Measurements from ENCODE around the gene NPVF.

NPVF gene

DNA sequence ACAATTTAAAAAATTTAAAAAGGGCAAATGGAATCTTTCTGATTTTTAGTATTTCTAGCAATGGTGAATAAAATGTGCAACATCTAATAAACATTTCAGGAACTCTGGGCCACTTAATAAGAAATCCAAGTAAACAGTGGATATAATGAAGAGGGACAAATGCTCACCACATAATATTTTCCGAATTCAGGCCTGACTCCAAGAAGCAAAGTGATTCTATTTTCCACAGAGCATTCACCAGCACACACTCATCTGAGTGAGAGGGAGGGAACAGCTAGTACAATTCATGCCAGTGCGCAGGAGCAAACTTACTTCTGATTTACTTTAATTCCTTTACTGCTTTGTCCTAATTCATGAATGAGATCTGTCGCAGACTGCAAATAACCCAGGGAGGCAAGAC is 10.1 kb downstream of the NPVF start:
- no peak overlapping the region for H3K27ac ChIP-seq (ENCODE audit: low read depth, low read length)

DNA sequence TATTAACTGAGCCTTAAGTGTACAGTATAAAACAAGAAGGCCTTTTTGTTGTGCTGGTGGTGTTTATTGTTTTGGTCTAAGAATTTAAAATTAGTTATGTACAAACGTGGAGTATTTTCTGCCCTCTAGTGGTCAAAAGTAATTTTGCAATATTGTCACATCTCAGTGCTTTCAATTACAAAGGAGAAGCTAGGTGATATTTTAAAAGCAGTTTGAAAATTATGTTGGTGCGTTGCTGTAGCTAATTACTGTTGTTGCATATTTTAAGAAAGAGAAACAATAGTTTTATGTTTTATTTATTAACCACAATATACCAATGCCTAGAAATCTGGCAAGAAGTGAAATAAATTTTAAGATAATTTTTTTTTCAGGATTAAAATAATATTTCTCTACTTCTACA is 11.4 kb downstream of the NPVF start:
- H3K27me3 ChIP-seq (ENCODE audit: control insufficient read depth, insufficient read depth, low read length), result peaks cover 2% of the 10 kb centered on the region
- no peak overlapping the region for H3K4me3 ChIP-seq (ENCODE audit: low read length)
- H3K4me1 ChIP-seq (ENCODE audit: control insufficient read depth, insufficient read depth, low read length), result no peaks in the 10 kb centered on the region
- no peak overlapping the region for H3K9ac ChIP-seq (ENCODE audit: low read length)
- H3K27ac ChIP-seq (ENCODE audit: low read depth, low read length), result no peak overlapping the region
- no peaks in the 10 kb centered on the region for H3K36me3 ChIP-seq (ENCODE audit: control insufficient read depth, insufficient read depth, low read length)

More for the DNA sequence above, 10.1 kb downstream of the NPVF start:
- no peaks in the 10 kb centered on the region for H3K36me3 ChIP-seq (ENCODE audit: control insufficient read depth, insufficient read depth, low read length)
- no peak overlapping the region for H3K4me3 ChIP-seq (ENCODE audit: low read length)
- H3K4me1 ChIP-seq (ENCODE audit: control insufficient read depth, insufficient read depth, low read length), result no peaks in the 10 kb centered on the region
- H3K9ac ChIP-seq (ENCODE audit: low read length), result no peak overlapping the region
- peaks cover 2% of the 10 kb centered on the region for H3K27me3 ChIP-seq (ENCODE audit: control insufficient read depth, insufficient read depth, low read length)

DNA sequence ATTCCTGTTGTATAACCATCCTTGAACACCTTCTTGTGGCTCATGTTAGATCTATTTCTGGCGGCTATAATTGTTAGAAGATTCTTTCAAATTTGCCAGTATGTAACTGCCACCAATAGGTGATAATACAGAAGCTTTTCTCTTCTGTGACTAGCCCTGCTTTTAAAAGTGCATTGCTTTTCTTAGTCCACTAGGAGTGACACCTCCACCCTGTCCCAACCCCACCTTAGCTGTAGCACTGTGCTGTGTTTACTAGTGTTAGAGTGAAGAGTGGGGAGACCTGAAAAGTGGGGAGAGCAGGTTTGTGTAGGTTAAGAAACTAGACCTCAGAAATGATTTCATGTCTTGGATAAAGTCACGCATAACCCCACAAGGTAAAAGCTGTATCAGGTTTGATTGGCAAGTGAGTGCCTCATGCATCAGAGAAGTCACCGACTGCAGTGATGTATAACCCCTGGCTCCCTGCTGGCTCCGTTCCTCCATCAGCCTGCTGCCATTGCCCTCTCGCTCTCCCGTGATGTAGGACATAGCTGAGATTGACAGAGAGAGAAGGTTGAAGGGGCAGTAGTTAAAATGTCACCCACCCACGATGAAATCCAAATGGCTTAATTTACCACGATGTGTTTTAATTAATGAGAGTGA is 12.5 kb downstream of the NPVF start:
- peaks cover 2% of the 10 kb centered on the region for H3K27me3 ChIP-seq (ENCODE audit: control insufficient read depth, insufficient read depth, low read length)
- H3K9ac ChIP-seq (ENCODE audit: low read length), result no peak overlapping the region
- no peak overlapping the region for H3K27ac ChIP-seq (ENCODE audit: low read depth, low read length)
- no peak overlapping the region for H3K4me3 ChIP-seq (ENCODE audit: low read length)
- no peaks in the 10 kb centered on the region for H3K36me3 ChIP-seq (ENCODE audit: control insufficient read depth, insufficient read depth, low read length)
- H3K4me1 ChIP-seq (ENCODE audit: control insufficient read depth, insufficient read depth, low read length), result no peaks in the 10 kb centered on the region

DNA sequence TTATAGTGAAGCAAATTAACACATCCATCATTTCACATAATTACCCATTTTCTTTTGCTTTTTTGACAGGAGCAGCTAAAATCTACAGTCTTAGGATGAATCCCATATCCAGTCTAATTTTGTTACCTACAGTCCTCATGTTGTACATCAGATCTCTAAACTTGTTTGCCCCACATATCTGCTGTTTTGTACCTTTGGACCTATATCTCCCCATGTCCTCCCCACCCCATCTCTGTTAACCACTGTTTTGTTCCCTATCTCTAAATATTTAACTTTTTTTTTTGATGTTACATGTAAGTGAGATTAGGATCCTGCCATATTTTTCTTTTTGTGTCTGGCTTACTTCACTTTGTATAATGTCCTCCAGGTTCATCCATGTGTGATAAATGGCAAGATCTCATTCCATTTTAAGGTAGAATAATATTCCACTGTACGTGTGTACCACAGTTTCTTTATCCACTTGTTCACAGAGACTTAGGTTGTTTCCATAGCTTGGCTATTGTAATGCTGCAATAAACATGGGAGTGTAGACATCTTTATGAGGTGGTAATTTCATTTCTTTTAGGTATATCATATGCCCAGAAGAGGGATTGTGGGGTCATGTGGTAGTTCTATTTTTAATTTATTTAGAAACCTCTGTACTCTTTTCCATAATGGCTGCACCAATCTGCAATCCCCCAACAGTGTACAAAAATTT is 19.6 kb downstream of the NPVF start:
- no peaks in the 10 kb centered on the region for H3K4me1 ChIP-seq (ENCODE audit: control insufficient read depth, insufficient read depth, low read length)
- H3K4me3 ChIP-seq (ENCODE audit: low read length), result no peak overlapping the region
- no peak overlapping the region for H3K9ac ChIP-seq (ENCODE audit: low read length)
- no peaks in the 10 kb centered on the region for H3K36me3 ChIP-seq (ENCODE audit: control insufficient read depth, insufficient read depth, low read length)
- no peak overlapping the region for H3K27ac ChIP-seq (ENCODE audit: low read depth, low read length)
- H3K27me3 ChIP-seq (ENCODE audit: control insufficient read depth, insufficient read depth, low read length), result no peaks in the 10 kb centered on the region

DNA sequence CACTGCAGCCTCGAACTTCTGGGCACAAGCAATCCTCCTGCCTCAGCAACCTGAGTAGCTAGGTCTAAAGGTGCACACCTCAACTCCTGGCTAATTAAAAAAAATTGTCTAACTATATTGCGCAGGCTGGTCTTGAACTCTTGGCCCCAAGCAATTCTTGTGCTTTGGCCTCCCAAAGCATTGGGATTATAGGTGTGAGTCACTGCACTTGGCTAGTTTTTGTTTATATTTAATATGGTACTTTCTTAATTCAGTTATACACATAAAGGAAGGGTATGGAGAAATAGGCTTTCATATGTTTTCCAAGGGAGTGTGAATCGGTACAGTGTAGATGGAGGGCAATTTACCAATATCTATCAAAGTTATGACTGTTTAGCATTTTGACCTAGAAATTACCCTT is 20.4 kb downstream of the NPVF start:
- Histone ChIP-seq H3K27ac (ENCODE audit: low read depth, low read length) (no peak overlapping the region), H3K4me1 (ENCODE audit: control insufficient read depth, insufficient read depth, low read length) (no peaks in the 10 kb centered on the region), H3K36me3 (ENCODE audit: control insufficient read depth, insufficient read depth, low read length) (no peaks in the 10 kb centered on the region), H3K27me3 (ENCODE audit: control insufficient read depth, insufficient read depth, low read length) (no peaks in the 10 kb centered on the region), H3K9ac (ENCODE audit: low read length) (no peak overlapping the region), H3K4me3 (ENCODE audit: low read length) (no peak overlapping the region)

DNA sequence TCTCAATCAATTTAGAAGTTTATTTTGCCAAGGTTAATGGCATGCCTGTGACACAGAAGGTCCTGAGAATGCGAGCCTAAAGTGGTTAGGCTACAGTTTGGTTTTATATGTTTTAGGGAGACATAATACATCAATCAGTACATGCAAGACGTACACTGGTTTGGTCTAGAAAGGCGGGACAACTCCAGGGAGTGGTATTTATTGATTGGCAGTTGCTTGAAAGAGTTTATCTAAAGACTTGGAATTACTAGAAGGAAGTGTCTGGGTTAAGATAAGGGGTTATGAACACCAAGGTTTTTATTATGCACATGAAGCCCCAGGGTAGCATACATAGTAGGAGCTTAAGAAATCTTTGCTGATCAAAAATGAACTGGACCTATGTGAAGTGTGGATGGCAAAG is 21.5 kb downstream of the NPVF start:
- H3K36me3 ChIP-seq (ENCODE audit: control insufficient read depth, insufficient read depth, low read length), result no peaks in the 10 kb centered on the region
- no peak overlapping the region for H3K9ac ChIP-seq (ENCODE audit: low read length)
- no peak overlapping the region for H3K27ac ChIP-seq (ENCODE audit: low read depth, low read length)
- H3K27me3 ChIP-seq (ENCODE audit: control insufficient read depth, insufficient read depth, low read length), result no peaks in the 10 kb centered on the region
- no peak overlapping the region for H3K4me3 ChIP-seq (ENCODE audit: low read length)
- H3K4me1 ChIP-seq (ENCODE audit: control insufficient read depth, insufficient read depth, low read length), result no peaks in the 10 kb centered on the region

DNA sequence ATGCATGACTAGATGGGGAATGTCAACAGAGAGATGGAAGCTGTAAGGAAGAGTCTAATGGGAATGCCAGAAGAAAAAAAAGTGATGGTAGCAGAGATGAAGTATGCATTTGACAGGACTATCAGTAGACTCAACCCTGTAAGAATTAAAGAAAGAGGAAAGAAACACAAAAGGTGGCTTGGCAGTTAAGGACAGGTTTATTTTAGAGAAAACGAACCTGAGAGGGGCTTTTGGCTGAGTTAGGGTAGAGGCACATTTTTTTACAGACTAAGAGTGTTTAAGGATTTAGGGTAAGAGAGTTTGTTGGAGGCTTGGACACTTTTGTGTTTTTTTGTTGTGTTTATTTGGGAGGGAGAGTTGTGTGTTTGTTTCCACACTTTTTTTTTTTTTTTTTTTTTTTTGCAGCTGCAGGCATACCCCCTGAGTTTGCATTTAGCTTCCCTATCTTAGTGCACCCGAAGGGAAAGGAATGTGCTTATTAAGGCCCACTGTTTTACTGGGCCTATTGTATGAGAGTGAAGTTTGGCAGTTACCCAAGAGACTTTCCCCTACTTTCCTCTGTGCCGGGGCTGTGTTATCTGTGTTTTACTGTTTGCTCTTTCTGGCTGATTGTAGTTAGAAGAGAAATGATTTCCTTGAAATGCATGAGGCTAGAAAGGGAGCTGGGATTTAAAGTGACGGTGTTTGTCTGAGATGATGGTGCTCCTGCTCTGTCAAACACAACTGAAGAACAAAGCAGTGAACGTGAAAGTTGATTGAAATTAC is 32.0 kb downstream of the NPVF start:
- Histone ChIP-seq H3K27ac (ENCODE audit: low read depth, low read length) (no peak overlapping the region), H3K27me3 (ENCODE audit: control insufficient read depth, insufficient read depth, low read length) (no peaks in the 10 kb centered on the region), H3K4me3 (ENCODE audit: low read length) (no peak overlapping the region), H3K4me1 (ENCODE audit: control insufficient read depth, insufficient read depth, low read length) (no peaks in the 10 kb centered on the region), H3K36me3 (ENCODE audit: control insufficient read depth, insufficient read depth, low read length) (no peaks in the 10 kb centered on the region), H3K9ac (ENCODE audit: low read length) (no peak overlapping the region)

DNA sequence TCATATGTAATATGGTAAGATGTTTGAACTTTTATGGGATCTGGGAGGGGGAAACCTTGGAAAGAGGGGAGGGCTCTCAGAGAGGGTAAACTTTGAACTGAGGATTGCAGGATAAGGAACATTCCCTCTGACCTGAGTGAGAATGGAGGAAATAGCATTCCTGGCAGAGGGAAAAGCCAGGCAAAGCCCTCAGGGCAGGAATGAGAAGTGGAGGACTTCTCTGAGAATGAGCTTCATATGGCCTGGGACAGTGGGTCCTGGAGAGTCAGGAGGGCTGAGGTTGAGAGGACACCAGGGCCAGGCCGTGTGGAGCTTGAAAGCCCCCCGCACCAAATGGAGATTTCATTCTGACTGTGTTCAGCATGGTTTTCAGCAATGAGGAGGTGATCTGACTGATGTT is 34.2 kb downstream of the NPVF start:
- H3K27ac ChIP-seq (ENCODE audit: low read depth, low read length), result no peak overlapping the region
- H3K36me3 ChIP-seq (ENCODE audit: control insufficient read depth, insufficient read depth, low read length), result no peaks in the 10 kb centered on the region
- no peaks in the 10 kb centered on the region for H3K27me3 ChIP-seq (ENCODE audit: control insufficient read depth, insufficient read depth, low read length)
- no peak overlapping the region for H3K4me3 ChIP-seq (ENCODE audit: low read length)
- H3K4me1 ChIP-seq (ENCODE audit: control insufficient read depth, insufficient read depth, low read length), result no peaks in the 10 kb centered on the region
- no peak overlapping the region for H3K9ac ChIP-seq (ENCODE audit: low read length)

DNA sequence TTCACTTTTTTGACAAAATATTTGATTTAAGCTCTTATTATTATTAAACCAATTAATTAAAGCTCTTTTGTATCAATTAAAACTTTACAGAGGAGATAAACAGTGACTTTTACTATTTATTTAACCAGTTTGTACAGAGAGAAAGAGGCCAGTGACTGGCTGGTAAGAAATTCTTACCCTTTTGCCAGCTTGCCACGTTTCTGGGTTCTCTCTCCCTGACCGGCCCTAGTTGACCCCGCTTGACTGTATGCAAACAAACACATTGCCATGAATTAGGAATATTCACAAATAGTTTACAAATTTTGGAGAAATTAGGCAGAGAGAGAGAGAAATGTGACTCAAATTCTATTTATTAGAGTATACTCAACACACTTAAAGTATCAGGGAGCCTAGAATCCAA is 36.2 kb downstream of the NPVF start:
- Histone ChIP-seq H3K27ac (ENCODE audit: low read depth, low read length) (no peak overlapping the region), H3K27me3 (ENCODE audit: control insufficient read depth, insufficient read depth, low read length) (no peaks in the 10 kb centered on the region), H3K4me3 (ENCODE audit: low read length) (no peak overlapping the region), H3K36me3 (ENCODE audit: control insufficient read depth, insufficient read depth, low read length) (no peaks in the 10 kb centered on the region), H3K4me1 (ENCODE audit: control insufficient read depth, insufficient read depth, low read length) (no peaks in the 10 kb centered on the region), H3K9ac (ENCODE audit: low read length) (no peak overlapping the region)

DNA sequence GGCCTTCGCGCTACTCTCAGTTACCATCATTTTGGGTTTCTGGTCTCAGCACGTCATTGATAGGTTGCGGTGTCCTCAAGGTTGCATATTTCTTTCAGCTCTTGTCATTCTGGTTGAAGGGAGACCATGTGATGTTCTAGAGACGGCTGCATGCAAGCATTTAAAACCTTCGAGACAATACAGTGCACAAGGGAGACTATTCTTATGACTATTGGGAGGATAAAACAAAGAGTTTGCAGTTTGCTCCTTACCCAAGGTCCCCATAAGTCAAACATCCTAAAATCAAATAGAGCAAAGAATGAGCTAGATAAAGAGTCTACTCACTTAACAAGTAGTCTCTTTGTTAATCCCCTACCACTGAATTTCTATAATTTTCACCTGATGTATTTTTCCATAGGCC is 39.1 kb downstream of the NPVF start:
- no peaks in the 10 kb centered on the region for H3K36me3 ChIP-seq (ENCODE audit: control insufficient read depth, insufficient read depth, low read length)
- no peak overlapping the region for H3K9ac ChIP-seq (ENCODE audit: low read length)
- no peak overlapping the region for H3K4me3 ChIP-seq (ENCODE audit: low read length)
- no peak overlapping the region for H3K27ac ChIP-seq (ENCODE audit: low read depth, low read length)
- no peaks in the 10 kb centered on the region for H3K4me1 ChIP-seq (ENCODE audit: control insufficient read depth, insufficient read depth, low read length)
- H3K27me3 ChIP-seq (ENCODE audit: control insufficient read depth, insufficient read depth, low read length), result no peaks in the 10 kb centered on the region

DNA sequence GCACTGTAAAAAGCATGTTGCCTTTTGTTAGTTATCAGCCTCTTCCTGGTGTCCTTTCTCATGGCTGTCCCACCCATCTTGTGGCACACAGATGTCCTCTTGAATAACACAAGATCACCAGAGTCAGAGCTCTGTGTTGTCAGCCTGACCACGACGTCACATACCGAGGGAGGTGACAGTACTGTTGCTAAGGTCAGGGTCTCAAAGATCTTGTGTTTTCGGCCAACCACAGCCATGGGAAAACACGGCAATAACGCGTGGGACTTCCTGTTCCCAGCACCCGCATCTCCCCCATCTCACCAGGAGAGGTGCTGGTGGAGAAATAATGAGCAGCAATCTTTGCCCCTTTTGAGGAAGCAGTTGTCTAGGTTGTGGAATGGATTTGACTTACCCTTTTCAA is 40.4 kb downstream of the NPVF start:
- Histone ChIP-seq H3K27ac (ENCODE audit: low read depth, low read length) (no peak overlapping the region), H3K9ac (ENCODE audit: low read length) (no peak overlapping the region), H3K27me3 (ENCODE audit: control insufficient read depth, insufficient read depth, low read length) (no peaks in the 10 kb centered on the region), H3K4me3 (ENCODE audit: low read length) (no peak overlapping the region), H3K36me3 (ENCODE audit: control insufficient read depth, insufficient read depth, low read length) (no peaks in the 10 kb centered on the region), H3K4me1 (ENCODE audit: control insufficient read depth, insufficient read depth, low read length) (no peaks in the 10 kb centered on the region)

DNA sequence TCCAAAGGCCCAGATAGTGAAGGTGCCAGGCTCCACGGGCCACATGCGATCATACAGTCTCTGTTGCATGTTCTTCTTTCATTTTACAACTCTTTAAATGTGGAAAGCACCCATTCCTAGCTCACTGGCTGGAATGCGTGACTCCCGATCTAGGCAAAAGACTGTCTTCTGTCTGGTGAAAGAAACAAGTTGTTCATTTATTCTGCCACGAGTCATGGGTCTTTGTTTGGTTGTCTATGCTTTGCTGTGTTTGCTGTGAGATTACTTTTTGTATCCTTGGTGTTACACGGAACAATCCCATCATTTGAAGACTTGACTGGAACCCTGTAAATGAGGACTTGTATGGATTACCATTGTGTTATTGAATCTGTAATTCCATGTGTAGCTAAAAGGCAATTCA is 41.9 kb downstream of the NPVF start:
- H3K27me3 ChIP-seq (ENCODE audit: control insufficient read depth, insufficient read depth, low read length), result no peaks in the 10 kb centered on the region
- H3K36me3 ChIP-seq (ENCODE audit: control insufficient read depth, insufficient read depth, low read length), result no peaks in the 10 kb centered on the region
- no peaks in the 10 kb centered on the region for H3K4me1 ChIP-seq (ENCODE audit: control insufficient read depth, insufficient read depth, low read length)
- H3K27ac ChIP-seq (ENCODE audit: low read depth, low read length), result no peak overlapping the region
- no peak overlapping the region for H3K4me3 ChIP-seq (ENCODE audit: low read length)
- H3K9ac ChIP-seq (ENCODE audit: low read length), result no peak overlapping the region
